Stimulated activated CD4-positive, alpha-beta T cell treated with anti-CD3 and anti-CD28 coated beads, Interleukin-4, amount 100 ng/mL, for 48 hours (primary cell): Measurements from ENCODE around the gene UGT1A9.

ENCODE experiments used
- DNase-seq, 2 donors: peaks; one replicate each; pipeline ENCODE4 v3.0.0-alpha.2; 2020; ENCODE audit warnings: low read depth in 2 of 2

Gene UGT1A9

DNA sequence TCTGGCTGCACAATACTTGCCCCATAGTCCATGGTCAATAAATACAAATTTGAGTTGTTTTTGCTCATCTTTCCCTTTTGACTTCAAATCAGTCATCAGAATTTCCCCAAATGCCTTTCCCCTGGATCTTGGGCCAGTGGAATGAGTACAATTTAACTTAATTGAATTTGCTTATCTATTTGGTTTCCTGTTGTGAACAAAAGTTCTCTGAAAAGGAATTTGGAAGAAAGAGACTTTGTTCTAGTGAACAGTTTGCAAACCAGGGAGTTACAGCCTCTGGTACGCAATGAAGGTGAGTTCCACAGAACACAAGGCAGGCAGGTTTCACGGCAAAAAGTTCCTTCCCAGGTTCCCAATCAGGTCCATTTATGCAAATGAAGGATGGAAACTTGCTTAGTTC lies 87.2 kb downstream of the UGT1A9 start:
- DNase-seq = no peak

DNA sequence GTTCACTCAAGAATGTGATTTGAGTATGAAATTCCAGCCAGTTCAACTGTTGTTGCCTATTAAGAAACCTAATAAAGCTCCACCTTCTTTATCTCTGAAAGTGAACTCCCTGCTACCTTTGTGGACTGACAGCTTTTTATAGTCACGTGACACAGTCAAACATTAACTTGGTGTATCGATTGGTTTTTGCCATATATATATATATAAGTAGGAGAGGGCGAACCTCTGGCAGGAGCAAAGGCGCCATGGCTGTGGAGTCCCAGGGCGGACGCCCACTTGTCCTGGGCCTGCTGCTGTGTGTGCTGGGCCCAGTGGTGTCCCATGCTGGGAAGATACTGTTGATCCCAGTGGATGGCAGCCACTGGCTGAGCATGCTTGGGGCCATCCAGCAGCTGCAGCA lies 88.3 kb downstream of the UGT1A9 start, which contains the start of gene UGT1A1:
Gene UGT1A1 (plus strand): TSS at position 228 of the 400 bp plus-strand sequence. CDS start 18 bp downstream, at position 246.
- no peak for DNase-seq

- no peak for DNase-seq
Measured at GRCh38 chr2:233761040-233761769, 89.5 kb downstream of the UGT1A9 start.

DNA sequence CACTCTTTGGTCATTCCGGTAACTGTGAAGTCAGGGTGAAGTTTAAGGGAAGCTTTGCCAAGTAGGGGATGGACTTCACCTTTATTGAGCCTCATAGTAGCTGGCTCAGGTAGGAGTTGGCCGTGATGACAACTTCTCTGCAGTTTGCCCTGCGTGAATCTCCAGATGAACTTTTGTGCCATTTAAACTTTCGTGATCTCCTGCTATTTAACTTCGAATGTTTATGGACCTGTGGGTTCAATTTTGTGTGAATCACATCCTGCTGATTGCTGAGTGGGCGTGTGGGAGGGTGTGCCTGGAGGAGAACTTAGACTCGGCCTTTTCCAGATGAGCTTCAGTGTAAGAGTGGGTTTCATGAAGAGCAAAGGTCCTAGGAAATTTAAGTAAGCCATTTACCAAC lies 92.6 kb downstream of the UGT1A9 start:
- no peak for DNase-seq

- no peak for DNase-seq
Measured at GRCh38 chr2:233764761-233765160, 93.1 kb downstream of the UGT1A9 start.

DNA sequence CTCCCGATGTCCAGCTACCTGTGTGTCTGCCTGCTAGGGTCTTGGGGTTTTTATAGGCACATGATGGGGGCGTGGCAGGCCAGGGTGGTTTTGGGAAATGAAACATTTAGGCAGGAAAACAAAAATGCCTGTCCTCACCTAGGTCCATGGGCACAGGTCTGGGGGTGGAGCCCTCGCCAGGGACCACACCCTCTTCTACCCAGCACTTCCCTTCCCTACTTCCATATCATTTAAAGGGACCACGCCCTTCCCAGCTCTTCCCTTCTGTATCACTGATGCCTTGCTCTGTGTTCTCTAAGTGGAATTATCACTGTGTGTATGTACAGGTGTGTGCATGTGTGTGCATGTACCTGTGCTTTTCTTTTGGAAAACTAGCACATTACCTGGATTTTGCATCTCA lies 94.7 kb downstream of the UGT1A9 start:
- DNase-seq = no peak

GRCh38 chr2:233768076-233768475 lies 96.4 kb downstream of the UGT1A9 start:
- DNase-seq = no peak

GRCh38 chr2:233769260-233769659 lies 97.6 kb downstream of the UGT1A9 start:
- DNase-seq = no peak

DNA sequence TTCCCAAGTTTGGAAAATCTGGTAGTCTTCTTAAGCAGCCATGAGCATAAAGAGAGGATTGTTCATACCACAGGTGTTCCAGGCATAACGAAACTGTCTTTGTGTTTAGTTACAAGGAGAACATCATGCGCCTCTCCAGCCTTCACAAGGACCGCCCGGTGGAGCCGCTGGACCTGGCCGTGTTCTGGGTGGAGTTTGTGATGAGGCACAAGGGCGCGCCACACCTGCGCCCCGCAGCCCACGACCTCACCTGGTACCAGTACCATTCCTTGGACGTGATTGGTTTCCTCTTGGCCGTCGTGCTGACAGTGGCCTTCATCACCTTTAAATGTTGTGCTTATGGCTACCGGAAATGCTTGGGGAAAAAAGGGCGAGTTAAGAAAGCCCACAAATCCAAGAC lies 100.5 kb downstream of the UGT1A9 start:
- DNase-seq = no peak

DNA sequence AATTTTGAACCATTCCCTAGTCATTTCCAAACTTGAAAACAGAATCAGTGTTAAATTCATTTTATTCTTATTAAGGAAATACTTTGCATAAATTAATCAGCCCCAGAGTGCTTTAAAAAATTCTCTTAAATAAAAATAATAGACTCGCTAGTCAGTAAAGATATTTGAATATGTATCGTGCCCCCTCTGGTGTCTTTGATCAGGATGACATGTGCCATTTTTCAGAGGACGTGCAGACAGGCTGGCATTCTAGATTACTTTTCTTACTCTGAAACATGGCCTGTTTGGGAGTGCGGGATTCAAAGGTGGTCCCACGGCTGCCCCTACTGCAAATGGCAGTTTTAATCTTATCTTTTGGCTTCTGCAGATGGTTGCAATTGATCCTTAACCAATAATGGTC lies 100.9 kb downstream of the UGT1A9 start:
- no peak for DNase-seq

DNA sequence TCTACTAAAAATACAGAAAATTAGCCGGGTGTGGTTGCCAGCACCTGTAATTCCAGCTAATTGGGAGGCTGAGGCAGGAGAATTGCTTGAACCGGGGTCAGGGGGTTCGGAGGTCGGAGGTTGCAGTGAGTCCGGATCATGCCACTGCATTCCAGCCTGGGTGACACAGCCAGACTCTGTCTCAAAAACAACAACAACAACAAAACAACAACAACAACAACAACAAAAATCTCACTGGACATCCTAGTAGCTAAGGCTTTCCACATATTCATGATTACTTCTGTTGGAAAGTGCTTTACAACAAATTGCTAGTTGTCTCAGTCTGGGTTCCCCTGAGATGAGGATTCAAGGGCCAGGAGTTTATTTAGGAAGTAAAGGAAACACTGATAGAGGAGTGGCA lies 102.2 kb downstream of the UGT1A9 start:
- no peak for DNase-seq

- DNase-seq = no peak
Measured at GRCh38 chr2:233775414-233775813, 103.7 kb downstream of the UGT1A9 start.

GRCh38 chr2:233778030-233778429 lies 106.3 kb downstream of the UGT1A9 start, which contains the start of gene MROH2A:
TSS of gene MROH2A (plus strand) at chr2:233778330. CDS start at chr2:233779359, 1,029 bp downstream.
- no peak for DNase-seq

DNA sequence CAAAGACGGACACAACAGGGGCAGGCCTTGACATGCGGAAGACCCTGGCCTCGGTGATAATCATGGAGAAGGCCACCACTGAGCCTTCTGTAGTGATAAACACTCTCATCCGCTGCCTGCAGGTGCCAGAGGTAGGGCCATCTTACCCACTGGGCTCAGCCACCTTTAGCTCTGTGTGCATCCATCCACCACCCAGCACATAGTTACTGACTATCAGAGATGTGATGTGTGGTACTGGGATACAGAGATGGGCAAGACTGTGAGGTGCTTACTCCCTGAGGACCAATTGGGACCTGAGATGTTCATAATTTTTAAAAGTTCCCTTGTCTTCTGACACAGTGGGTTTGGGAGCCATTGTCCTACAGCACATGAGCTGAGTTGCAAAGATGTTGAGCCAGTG lies 108.0 kb downstream of the UGT1A9 start:
- no peak for DNase-seq

DNA sequence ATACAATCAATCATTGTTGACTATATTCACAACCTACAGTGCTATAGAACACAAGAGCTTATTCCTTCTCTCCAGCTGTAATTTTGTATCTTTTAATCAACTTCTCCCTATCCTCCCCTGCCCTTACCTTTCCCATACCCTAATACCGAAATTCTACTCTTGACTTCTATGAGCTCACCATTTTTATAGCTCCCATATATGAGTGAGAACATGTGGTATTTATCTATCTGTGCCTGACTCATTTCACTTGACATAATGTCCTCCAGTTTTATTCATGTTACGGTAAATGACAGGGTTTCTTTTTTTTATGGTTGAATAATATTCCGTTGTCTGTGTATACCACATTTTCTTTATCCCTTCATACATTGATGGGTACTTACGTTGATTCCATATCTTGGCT lies 109.1 kb downstream of the UGT1A9 start:
- DNase-seq = no peak

GRCh38 chr2:233789554-233789953 lies 117.9 kb downstream of the UGT1A9 start:
- DNase-seq = no peak

- DNase-seq = no peak
Measured at GRCh38 chr2:233791151-233791882, 119.6 kb downstream of the UGT1A9 start.

GRCh38 chr2:233791883-233792329 lies 120.2 kb downstream of the UGT1A9 start:
- DNase-seq = no peak

DNA sequence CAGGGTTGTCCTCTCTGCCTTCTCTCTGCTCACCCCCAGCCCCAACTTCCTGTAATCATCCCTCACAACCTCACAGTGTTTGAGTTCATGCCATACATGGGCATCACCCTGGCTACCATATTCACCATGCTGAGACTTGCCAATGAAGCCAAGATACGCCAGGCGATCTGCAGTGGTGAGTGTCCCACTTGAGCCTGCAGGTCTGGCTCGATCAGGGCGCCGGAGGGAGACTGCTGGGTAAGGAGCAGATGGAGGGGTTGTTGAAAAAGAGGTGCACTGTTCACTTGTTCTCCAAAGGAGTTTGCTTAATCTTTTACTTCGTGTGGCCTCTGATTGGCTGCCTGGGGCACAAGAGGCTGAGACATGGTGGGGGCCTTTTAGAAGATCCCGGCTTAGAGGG lies 121.0 kb downstream of the UGT1A9 start:
- no peak for DNase-seq

DNA sequence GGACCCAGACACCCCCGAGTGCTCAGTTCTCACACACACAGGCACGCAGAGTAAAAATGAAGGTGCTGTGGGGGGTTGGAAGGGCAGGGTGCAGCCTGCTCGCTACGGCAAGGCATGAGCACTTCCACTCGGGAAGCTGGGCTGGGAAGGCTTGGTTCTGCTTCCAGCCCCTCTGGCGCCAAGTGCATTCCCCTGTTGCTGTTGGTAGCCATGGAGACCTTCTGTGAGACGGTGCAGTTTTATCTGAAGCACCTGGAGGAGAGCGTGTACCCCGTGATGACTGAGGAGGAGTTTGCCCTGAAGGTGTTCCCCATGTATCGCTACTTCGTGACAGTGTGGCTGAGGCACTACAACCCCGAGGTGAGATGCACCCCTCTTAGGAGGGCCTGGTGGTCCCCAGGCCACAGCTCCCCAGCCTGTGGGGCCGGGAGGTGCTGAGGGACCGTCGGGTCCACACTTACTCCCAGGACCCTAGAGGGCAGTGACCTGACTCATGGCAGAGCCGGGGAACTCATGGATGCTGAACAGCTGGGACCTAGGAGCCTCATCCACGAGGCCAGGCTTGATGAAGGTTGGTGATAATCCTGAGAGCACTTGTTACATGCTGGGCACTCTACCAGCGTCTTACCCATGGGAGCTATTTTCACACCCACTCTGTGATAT lies 121.9 kb downstream of the UGT1A9 start:
- DNase-seq = no peak

- no peak for DNase-seq
Measured at GRCh38 chr2:233794128-233794658, 122.5 kb downstream of the UGT1A9 start.

GRCh38 chr2:233795735-233796171 lies 124.1 kb downstream of the UGT1A9 start:
- no peak for DNase-seq
